GM19324 (cell line): ENCODE results near the gene TMC4.
"Not testable (repeated sequence)": the region's sequence is repeated elsewhere in the genome, so short reads cannot be mapped to it uniquely, and the experiment has no call there.

Experiments
- ATAC-seq: cut with Tn5 transposase; IDR thresholded peaks from one replicate; pipeline ENCODE4 v1.9.1; 2021; ENCODE audit warnings: mild to moderate bottlenecking, moderate library complexity; ENCODE audit not compliant: unreplicated experiment, low FRiP score

The TMC4 gene

GRCh38 chr19:54206030-54206830, 33.3 kb upstream of the TMC4 start:
- no peak for ATAC-seq

- ATAC-seq, result no peak
These were observed 32.0 kb upstream of the TMC4 start for GRCh38 chr19:54204767-54205468.

- no peak for ATAC-seq
These were observed 30.2 kb upstream of the TMC4 start for GRCh38 chr19:54203151-54203611.

- ATAC-seq, result no peak
These were observed 29.0 kb upstream of the TMC4 start for GRCh38 chr19:54201980-54202379.

- peak; percentile 0 for ATAC-seq
These were observed 28.3 kb upstream of the TMC4 start for GRCh38 chr19:54201172-54201701.

- no peak for ATAC-seq
These were observed 26.4 kb upstream of the TMC4 start for GRCh38 chr19:54199401-54199800.

- no peak for ATAC-seq
These were observed 24.2 kb upstream of the TMC4 start for GRCh38 chr19:54197121-54197520.

- ATAC-seq, result no peak
These were observed 23.6 kb upstream of the TMC4 start for GRCh38 chr19:54196536-54196935.

- ATAC-seq, result not testable (repeated sequence)
These were observed 21.5 kb upstream of the TMC4 start for GRCh38 chr19:54194463-54194862.

GRCh38 chr19:54193011-54193410, 20.1 kb upstream of the TMC4 start:
- no peak for ATAC-seq

GRCh38 chr19:54191811-54192453, 19.0 kb upstream of the TMC4 start:
- ATAC-seq, result no peak

GRCh38 chr19:54191011-54191810, 18.3 kb upstream of the TMC4 start, which contains the start of gene TSEN34:
Gene TSEN34, plus strand, starts transcription at chr19:54191308. Its CDS starts 57 bp downstream, at chr19:54191365.
- peak; percentile 24 for ATAC-seq

- ATAC-seq, result peak; percentile 56
These were observed 17.6 kb upstream of the TMC4 start for GRCh38 chr19:54190503-54191010.

GRCh38 chr19:54189735-54190502, 17.0 kb upstream of the TMC4 start:
- peak; percentile 52 for ATAC-seq

- peak; percentile 19 for ATAC-seq
These were observed 16.3 kb upstream of the TMC4 start, which contains the start of gene MBOAT7 for GRCh38 chr19:54189145-54189734. Gene MBOAT7, minus strand, starts transcription at chr19:54189580. Its CDS starts 1,072 bp downstream, at chr19:54188508.

- no peak for ATAC-seq
These were observed 15.4 kb upstream of the TMC4 start for GRCh38 chr19:54188215-54188871.

- ATAC-seq, result no peak
These were observed 14.0 kb upstream of the TMC4 start for GRCh38 chr19:54186934-54187381.

GRCh38 chr19:54186351-54186750, 13.4 kb upstream of the TMC4 start:
- ATAC-seq, result no peak
